GM18909 (cell line): ENCODE measurements around the gene TBCK.
"Not testable (repeated sequence)": the region's sequence is repeated elsewhere in the genome, so short reads cannot be mapped to it uniquely, and the experiment has no call there.

Source experiments
- ATAC-seq: cut with Tn5 transposase; IDR thresholded peaks from one replicate; pipeline ENCODE4 v1.9.1; 2021; ENCODE audit warnings: mild to moderate bottlenecking; ENCODE audit not compliant: unreplicated experiment, poor library complexity

The TBCK gene

DNA sequence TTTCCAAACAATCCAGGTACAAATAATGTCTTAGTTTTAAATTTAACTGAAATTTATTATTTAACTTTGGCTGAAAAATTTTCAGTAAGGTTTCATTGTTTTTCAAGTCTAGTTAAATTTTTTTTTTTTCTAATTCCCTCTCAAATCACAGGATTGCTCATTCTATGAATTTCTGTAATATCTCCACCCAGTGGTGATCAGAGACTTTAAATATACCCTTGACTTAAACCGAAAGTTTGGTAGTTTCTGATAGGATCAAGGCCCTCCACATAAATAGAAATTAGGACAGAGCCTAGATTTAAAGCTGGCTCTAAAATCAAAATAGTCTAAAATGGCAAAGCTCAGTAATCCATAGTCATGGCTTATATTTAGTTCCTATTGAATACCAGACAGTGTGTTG, 175.4 kb downstream of the TBCK start:
- ATAC-seq, result no peak

- ATAC-seq, result no peak
Measured at GRCh38 chr4:106136777-106137331, 179.2 kb downstream of the TBCK start.

GRCh38 chr4:106132045-106132444, 184.0 kb downstream of the TBCK start:
- no peak for ATAC-seq

GRCh38 chr4:106126062-106126461, 189.9 kb downstream of the TBCK start:
- ATAC-seq, result no peak

DNA sequence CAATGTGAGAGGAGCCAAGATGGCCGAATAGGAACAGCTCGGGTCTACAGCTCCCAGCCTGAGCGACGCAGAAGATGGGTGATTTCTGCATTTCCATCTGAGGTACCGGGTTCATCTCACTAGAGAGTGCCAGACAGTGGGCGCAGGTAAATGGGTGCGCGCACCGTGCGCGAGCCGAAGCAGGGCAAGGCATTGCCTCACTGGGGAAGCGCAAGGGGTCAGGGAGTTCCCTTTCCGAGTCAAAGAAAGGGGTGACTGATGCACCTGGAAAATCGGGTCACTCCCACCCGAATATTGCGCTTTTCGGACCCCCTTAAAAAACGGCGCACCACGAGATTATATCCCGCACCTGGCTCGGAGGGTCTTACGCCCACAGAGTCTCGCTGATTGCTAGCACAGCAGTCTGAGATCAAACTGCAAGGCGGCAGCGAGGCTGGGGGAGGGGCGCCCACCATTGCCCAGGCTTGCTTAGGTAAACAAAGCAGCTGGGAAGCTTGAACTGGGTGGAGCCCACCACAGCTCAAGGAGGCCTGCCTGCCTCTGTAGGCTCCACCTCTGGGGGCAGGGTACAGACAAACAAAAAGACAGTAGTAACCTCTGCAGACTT, 196.0 kb downstream of the TBCK start:
- ATAC-seq, result not testable (repeated sequence)

DNA sequence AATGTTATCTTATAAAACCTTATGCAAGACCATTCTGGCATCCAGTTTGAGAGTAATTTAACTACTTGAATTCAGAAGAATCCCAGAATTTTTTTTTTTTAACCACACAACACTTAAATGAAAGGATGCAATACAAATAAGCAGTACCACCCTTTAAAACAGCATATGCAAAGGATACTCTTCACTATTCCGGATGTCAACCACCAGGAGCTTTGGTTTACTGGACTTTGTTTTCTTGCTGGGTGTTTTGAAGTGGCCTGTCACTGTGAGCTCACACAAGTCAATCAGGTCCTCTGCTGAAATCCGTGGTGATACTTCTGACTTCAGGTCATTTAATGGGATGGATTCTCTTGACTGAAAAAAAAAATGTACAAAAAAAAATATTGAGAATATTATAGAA, 200.0 kb downstream of the TBCK start:
- ATAC-seq, result no peak

DNA sequence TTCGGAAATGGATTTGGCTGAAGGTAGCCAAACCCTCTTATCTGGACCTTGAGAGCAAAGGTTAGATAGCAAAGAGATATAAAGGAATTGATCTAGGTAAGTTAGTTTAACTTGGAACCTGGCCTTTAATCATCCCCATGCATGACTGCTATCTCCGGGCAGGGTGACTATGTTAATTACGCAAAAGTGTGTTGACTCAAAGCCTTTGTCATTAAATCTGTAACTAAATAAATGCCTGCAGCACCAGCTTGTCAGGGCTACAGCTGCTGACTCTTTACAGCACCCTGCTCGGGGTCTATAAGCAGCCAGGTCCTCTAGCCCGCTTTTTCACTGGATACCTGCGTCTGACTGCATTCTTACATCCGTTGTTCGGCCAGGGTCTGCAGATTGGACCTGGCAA, 201.7 kb downstream of the TBCK start:
- ATAC-seq, result no peak

DNA sequence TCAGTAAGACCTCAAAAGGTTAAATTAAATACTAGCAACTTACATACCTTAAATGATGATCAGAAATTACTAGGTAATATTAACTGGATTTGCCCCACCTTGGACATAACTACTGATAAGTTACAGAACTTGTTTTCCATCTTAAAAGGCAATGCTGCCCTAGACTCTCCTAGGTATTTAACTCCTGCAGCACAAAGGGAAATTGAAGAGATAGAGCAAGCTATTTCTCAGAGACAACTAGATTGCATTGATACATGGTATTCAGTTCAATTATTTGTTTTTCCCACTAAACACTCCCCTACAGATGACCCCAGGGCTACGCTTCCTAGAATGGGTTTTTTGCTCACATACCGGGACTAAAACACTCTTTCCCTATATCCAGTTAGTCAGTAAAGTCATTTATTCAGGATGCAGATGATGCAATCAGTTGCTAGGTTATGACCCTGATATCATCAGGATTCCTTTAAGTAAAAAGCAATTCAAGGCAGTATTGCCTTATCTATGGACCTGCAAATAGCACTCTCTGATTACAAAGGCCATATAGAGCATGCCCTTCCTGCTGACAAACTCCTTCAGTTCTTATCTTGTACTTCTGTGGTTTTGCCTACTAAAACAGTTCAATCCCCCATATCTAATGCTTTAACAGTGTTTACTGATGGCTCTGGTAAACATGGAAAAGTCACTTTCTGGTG, 204.1 kb downstream of the TBCK start:
- ATAC-seq, result not testable (repeated sequence)

DNA sequence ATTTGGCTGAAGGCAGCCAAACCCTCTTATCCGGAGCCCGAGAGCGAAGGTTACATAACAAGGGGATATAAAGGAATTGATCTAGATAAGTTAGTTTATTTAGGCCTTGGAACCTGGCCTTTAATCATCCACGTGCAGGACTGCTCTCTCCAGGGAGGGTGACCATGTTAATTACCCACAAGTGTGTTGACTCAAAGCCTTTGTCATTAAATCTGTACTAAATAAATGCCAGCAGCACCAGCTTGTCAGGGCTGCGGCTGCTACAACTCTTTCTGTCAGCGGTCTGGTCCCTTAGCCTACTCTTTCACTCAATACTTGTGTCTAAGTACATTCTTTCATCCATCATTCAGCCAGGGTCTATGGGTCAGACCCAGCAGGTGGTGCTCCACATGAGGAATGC, 206.1 kb downstream of the TBCK start:
- ATAC-seq, result no peak

GRCh38 chr4:106105697-106106096, 210.3 kb downstream of the TBCK start:
- no peak for ATAC-seq

DNA sequence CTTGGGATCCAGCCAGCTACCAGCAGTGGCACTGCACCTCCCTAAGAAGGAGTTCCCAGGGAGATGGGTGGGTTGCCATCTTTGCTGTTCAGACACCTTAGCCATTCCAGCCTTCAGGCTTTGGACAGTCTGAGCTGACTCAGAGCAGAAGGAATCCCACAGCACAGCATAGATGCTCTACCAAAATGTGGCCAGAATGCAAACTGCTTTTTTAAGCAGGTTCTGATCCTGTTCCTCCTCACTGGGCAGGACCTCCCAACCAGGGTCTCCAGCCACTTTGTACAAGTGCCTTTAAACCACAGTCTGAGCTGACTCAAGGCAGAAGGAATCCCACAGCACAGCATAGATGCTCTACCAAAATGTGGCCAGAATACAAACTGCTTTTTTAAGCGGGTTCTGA, 211.7 kb downstream of the TBCK start:
- no peak for ATAC-seq

GRCh38 chr4:106096454-106096853, 219.6 kb downstream of the TBCK start:
- ATAC-seq, result no peak

DNA sequence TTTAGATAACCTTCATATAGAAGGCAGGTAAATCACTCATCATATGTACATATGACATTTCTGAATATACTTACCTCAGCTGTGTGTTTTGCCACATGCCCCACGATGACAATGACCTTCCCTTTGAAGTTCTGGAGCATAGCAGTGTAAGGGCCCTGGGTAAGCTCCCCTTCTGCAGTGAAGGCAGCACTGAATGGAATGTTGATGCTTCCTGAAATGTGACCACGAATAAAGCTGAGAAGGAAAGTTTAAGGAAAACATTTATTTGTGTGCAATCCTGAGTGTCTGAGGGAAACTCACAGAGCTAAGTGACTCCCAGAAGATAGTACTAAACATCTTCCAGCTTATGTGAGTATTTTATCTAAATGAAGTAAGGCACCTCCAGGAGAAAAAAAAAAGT, 220.6 kb downstream of the TBCK start:
- no peak for ATAC-seq

DNA sequence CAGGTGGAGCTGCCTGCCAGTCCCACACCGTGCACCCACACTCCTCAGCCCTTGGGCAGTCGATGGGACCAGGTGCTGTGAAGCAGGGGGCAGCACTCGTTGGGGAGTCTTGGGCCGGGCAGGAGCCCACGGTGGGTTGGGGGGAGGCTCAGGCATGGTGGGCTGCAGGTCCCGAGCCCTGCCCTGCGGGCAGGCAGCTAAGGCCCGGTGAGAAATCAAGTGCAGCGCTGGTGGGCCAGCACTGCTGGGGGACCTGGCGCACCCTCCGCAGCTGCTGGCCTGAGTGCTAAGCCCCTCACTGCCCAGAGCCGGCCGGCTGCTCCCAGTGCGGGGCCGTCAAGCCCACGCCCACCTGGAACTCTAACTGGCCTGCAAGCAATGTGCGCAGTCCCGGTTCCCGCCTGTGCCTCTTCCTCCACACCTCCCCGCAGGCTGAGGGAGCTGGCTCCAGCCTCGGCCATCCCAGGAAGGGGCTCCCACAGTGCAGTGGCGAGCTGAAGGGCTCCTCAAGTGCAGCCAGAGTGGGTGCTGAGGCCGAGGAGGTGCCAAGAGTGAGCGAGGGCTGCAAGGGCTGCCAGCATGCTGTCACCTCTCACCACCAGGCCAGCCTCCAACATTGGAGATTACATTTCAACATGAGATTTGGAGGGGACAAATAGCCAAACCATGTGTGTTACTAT, 223.5 kb downstream of the TBCK start:
- no peak for ATAC-seq

GRCh38 chr4:106090826-106091225, 225.2 kb downstream of the TBCK start:
- ATAC-seq, result no peak

DNA sequence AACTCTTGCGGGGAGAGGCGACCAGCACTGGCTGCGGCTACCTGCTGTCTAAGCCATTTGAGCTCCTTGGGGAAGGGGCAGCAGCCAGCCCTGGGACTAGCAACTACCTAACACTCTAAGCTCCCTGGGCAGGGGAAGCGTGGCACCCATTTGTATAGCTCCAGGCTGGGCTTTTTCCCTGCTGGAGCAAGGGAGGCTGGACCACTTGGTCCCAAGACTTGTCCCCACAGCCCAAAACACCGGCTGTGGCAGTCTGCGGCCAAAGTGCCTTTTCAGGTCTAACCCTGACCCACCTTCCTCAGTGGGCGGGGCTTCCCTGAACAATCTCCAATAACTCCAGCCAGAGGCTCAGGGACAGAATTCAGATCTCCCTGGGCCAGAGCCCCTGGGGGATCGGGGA, 232.9 kb downstream of the TBCK start:
- no peak for ATAC-seq

GRCh38 chr4:106080376-106080775, 235.6 kb downstream of the TBCK start:
- no peak for ATAC-seq

GRCh38 chr4:106079616-106080015, 236.4 kb downstream of the TBCK start:
- ATAC-seq, result no peak

DNA sequence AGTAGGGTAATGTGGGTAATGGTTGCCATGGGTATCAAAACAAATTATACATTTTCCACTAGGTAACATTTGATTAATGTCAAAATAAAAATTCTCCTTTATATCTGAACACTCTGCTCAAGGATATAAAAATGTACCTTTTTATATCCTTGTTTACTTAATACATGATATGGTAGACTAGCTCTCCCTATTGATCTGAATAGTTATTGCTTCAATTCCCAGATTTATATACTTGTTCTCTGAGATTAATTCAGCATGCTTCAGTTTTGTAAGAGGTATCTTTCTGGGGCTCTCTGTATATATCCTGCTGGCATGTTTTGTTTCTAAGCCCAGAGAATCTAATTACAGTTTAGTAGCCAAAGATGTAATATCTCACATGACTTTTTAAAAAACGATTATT, 251.0 kb downstream of the TBCK start:
- no peak for ATAC-seq

GRCh38 chr4:106063009-106063408, 253.0 kb downstream of the TBCK start:
- ATAC-seq, result no peak

DNA sequence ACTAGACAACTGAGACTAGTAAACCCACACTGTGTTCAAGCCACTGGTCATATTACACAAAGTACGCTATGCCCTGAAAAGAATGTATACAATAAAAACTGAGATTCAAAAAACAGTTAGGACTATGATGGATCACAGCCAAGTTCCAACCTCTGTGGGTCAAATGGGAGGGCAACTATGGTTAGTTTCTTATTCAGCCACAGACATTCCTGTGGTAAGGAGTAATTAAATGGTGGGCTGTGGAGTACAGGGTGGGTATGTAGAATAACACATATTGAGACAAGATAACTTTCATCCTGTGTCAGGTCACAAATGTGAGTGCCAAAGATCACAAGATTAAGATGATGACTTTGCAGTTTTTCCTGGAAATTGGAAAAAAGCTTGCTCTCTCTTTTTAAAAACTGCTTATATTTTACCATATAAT, 253.5 kb downstream of the TBCK start:
- no peak for ATAC-seq
